AG20443 (cell line): Measurements from ENCODE around the gene KPNA3.

Experiments
- DNase-seq: peaks from one replicate; pipeline ENCODE4 v3.0.0; 2012; ENCODE audit warnings: low spot score, mixed read lengths

KPNA3 gene

DNA sequence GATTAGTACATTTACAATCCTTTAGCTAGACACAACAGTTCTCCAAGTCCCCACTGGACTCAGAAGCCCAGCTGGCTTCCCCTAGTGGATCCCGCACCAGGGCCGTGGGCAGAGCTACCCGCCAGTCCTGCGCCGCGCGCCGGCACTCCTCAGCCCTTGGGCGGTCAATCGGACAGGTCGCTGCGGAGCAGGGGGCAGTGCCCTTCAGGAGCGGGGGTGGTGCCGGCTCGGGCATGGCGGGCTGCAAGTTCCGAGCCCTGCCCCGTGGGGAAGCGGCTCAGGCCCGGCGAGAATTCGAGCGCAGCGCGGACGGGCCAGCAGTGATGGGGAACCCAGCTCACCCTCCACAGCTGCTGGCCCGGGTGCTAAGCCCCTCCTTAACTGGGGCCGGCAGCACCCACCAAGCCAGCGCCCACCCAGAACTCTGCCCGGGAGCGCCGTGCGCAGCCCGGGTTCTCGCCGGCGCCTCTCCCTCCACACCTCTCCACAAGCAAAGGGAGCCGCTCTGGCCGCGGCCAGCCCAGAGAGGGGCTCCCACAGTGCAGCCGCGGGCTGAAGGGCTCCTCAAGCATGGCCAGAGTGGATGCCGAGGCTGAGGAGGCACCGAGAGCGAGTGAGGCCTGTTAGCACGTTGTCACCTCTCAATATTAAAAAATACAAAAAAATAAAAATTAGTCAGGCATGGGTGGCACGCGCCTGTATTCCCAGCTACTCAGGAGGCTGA, 114.1 kb downstream of the KPNA3 start:
- no peak for DNase-seq

DNA sequence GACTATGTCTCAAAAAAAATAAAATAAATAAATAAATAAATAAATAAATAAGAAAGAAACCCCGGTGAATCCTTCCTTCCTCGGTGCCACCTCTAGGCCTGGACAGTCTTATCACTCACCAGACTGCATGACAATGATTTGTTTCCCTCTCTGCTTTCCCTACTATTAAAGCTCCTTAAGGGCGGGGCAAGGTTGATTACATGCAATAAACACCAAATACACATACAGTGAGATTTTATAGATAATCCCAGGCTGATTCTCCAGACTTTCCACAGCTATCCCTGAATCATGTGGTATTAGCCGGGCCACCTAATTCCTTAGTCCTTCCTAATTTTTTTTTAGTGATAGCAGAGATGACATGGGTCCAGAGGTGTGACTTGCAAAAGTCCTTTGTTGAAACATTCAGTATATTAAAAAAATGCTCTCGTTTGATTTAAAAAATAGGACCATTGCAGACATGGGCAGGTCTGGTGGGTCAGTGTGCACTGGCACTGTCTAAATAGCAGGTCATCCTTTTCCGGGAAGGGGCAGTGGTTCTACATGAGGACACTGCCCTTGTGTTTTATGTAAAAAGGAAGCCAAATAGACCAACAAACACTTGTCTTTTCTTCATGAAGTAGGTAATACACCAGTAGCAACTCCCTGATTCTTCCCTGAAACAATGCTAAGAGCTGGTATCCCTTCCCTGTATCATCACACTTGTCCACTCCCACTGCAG, 115.7 kb downstream of the KPNA3 start:
- no peak for DNase-seq

- no peak for DNase-seq
Measured at GRCh38 chr13:49670828-49671227, 121.7 kb downstream of the KPNA3 start.

DNA sequence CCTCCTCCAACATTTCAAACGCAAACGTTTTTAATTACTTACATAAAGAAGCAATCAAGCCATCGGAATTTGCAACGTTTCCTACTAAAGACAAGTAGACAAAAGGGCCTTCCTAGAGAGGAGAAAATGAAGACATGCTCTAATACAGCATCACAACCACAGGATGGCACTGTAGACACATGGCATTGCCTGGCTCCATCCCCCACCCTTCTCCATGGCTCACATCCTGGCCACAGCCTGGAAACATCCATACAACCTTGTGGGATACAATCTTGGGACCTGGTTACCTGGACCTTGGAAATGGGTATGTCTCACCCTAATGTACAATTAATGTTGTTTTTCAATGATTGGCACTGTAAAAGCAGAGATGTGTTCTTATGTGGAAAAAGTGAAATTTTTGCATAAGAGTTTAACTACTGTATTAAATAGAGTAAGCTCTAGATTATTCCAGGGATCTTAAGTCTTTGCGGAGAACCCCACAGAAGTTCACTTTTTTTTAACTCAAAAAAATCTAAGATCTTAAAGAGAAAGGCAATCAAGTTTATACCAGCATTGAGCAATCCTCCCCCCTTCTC, 122.7 kb downstream of the KPNA3 start:
- DNase-seq, result peak; percentile 80

GRCh38 chr13:49667773-49668172, 124.7 kb downstream of the KPNA3 start:
- DNase-seq, result peak; percentile 63

DNA sequence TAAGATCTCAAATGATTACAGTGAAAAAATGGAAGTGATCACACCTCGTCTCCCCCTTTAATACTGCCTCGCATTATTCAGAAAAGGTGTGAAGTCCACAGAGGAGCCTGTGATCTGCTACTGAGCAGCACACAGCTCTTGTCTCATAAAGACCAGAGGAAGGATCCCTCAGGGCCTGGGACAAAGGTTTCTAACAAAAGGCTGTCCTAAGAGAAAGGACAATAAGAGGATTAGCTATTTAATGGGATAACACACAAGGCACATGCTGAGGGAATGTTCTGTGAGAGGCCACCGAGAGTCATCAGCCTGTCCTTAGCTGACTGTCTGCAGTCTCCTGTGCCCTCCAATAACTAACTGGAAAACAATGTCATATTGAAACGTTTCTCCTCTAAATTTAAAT, 127.9 kb downstream of the KPNA3 start:
- DNase-seq, result no peak

DNA sequence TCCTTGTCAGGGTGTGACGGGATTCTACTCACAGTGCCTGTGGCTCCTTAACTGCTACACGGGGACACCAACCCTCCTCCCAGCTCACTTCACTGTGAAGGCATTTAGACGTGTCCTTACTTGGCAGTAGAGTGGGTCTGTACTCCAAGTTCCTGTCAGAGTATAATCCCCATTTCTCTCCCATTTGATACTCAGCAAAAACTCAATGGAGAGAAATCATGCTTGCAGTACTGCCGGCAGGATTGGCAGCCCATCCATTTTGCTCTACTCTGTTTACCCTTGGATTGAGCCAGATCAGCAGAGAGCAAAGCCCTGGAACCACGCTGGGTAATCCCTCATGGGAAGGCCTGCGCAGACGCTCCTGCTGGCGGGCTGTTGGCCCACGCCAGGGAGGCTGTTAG, 135.2 kb downstream of the KPNA3 start:
- no peak for DNase-seq

GRCh38 chr13:49655906-49656305, 136.6 kb downstream of the KPNA3 start:
- DNase-seq, result no peak

DNA sequence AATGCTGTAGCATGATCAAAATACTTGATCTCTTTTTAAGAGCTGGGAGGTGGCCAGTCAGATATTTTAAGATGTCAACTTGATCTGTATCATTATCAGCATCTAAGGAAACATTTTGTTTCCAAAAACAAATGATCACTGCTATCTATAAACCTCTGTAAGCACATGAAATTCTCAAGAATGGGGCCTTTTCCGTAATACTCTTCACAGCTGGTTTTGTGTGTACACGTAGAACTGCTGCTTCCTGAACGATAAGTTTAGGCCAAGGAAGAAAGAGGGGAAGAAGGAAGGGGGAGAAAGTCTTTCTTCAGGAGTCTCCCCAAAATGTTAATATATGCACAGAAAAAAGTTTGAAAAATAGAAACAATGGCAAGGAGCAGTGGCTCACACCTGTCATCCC, 138.5 kb downstream of the KPNA3 start:
- DNase-seq, result no peak

- no peak for DNase-seq
Measured at GRCh38 chr13:49653478-49653877, 139.0 kb downstream of the KPNA3 start.

GRCh38 chr13:49652355-49653305, 139.9 kb downstream of the KPNA3 start:
- peak; percentile 69 for DNase-seq

- no peak for DNase-seq
Measured at GRCh38 chr13:49651570-49652354, 140.7 kb downstream of the KPNA3 start.

GRCh38 chr13:49649963-49650312, 142.5 kb downstream of the KPNA3 start:
- DNase-seq, result no peak
